ENCODE measurements around the gene CUX1. TPM values are rescaled to one million over a fixed set of nuclear protein-coding genes. Genes with fewer than 3 reads are reported as not detected.

Gene CUX1
- total RNA-seq, 1 experiment from 2014 or later, result 116 TPM

- ChIA-PET CTCF (interaction anchor here (0.9 to 2.2 kb wide), 2 partner anchors 10 to 261 kb away, joined by 4 to 9 read pairs; no protein-coding TSS in a partner anchor), POLR2A (no interaction called here)
- Mint-ChIP-seq H3K4me1 (ENCODE audit: low read depth, unreplicated experiment) (peaks cover 17% of the 10 kb centered on the region), H3K27ac (ENCODE audit: unreplicated experiment) (no peak overlapping the region), H3K4me3 (ENCODE audit: unreplicated experiment) (no peak overlapping the region), H3K36me3 (ENCODE audit: insufficient read depth, unreplicated experiment) (no peaks in the 10 kb centered on the region), H3K27me3 (ENCODE audit: insufficient read depth, unreplicated experiment) (no peaks in the 10 kb centered on the region), H3K9me3 (ENCODE audit: unreplicated experiment) (no peaks in the 10 kb centered on the region)
- no peak for TF ChIP-seq CTCF (IDR thresholded peaks at IDR 0.05; ENCODE audit: insufficient read depth in 1 of 2, low read depth in 1 of 2, low read length in 1 of 2, severe bottlenecking in 1 of 2, unreplicated experiment in 1 of 2)
- intact Hi-C loops (cut with micrococcal nuclease; ENCODE audit: unreplicated experiment), result no loop called here
- Histone ChIP-seq H3K27me3 (replicated peaks; ENCODE audit: control insufficient read depth, insufficient read depth, low read length) (no peaks in the 10 kb centered on the region), H3K4me1 (no peaks in the 10 kb centered on the region), H3K4me3 (ENCODE audit: low read depth, low read length) (no peak overlapping the region), H3K9me3 (no peaks in the 10 kb centered on the region), H3K36me3 (ENCODE audit: control insufficient read depth, insufficient read depth, low read length) (no peaks in the 10 kb centered on the region)
- DNase-seq, result no peak
- no TSS peak for BruUV-seq (replicated peaks)
Measured at GRCh38 chr7:101804088-101804963, 13.1 kb upstream of the CUX1 start.

GRCh38 chr7:101804967-101805366, 12.5 kb upstream of the CUX1 start:
- Histone ChIP-seq H3K4me3 (ENCODE audit: low read depth, low read length) (no peak overlapping the region), H3K4me1 (no peaks in the 10 kb centered on the region), H3K36me3 (ENCODE audit: control insufficient read depth, insufficient read depth, low read length) (no peaks in the 10 kb centered on the region), H3K27me3 (replicated peaks; ENCODE audit: control insufficient read depth, insufficient read depth, low read length) (no peaks in the 10 kb centered on the region), H3K9me3 (no peaks in the 10 kb centered on the region)
- H3K27me3 Mint-ChIP-seq (ENCODE audit: insufficient read depth, unreplicated experiment), result no peaks in the 10 kb centered on the region
- peak; percentile 51 to 59 for TF ChIP-seq CTCF (IDR thresholded peaks at IDR 0.05; ENCODE audit: insufficient read depth in 1 of 2, low read depth in 1 of 2, low read length in 1 of 2, severe bottlenecking in 1 of 2, unreplicated experiment in 1 of 2)
- no peak overlapping the region for H3K27ac Mint-ChIP-seq (ENCODE audit: unreplicated experiment)
- intact Hi-C loops (cut with micrococcal nuclease; ENCODE audit: unreplicated experiment), result no loop called here
- H3K36me3 Mint-ChIP-seq (ENCODE audit: insufficient read depth, unreplicated experiment), result no peaks in the 10 kb centered on the region
- ChIA-PET POLR2A (no interaction called here), CTCF (interaction anchor here (0.9 to 2.2 kb wide), 3 partner anchors 9 to 262 kb away, joined by 3 to 9 read pairs (median 4); no protein-coding TSS in a partner anchor)
- DNase-seq, result peak; percentile 73
- no peaks in the 10 kb centered on the region for H3K9me3 Mint-ChIP-seq (ENCODE audit: unreplicated experiment)
- H3K4me1 Mint-ChIP-seq (ENCODE audit: low read depth, unreplicated experiment), result peaks cover 17% of the 10 kb centered on the region
- BruUV-seq (replicated peaks), result no TSS peak
- H3K4me3 Mint-ChIP-seq (ENCODE audit: unreplicated experiment), result no peak overlapping the region

GRCh38 chr7:101812595-101812994, 4.8 kb upstream of the CUX1 start:
- peaks cover 4% of the 10 kb centered on the region; the same call in 1 of the 2 replicates for H3K4me1 ChIP-seq
- no peak overlapping the region for H3K4me3 ChIP-seq (ENCODE audit: low read depth, low read length)
- Mint-ChIP-seq H3K9me3 (ENCODE audit: unreplicated experiment) (no peaks in the 10 kb centered on the region), H3K4me1 (ENCODE audit: low read depth, unreplicated experiment) (no peaks in the 10 kb centered on the region), H3K4me3 (ENCODE audit: unreplicated experiment) (peak overlapping the region; percentile 19), H3K36me3 (ENCODE audit: insufficient read depth, unreplicated experiment) (peaks cover 12% of the 10 kb centered on the region), H3K27me3 (ENCODE audit: insufficient read depth, unreplicated experiment) (no peaks in the 10 kb centered on the region), H3K27ac (ENCODE audit: unreplicated experiment) (no peak overlapping the region)
- BruUV-seq (replicated peaks), result no TSS peak
- DNase-seq, result no peak
- POLR2A ChIA-PET, result no interaction called here
- no peaks in the 10 kb centered on the region for H3K9me3 ChIP-seq
- TF ChIP-seq CTCF (IDR thresholded peaks at IDR 0.05; ENCODE audit: insufficient read depth in 1 of 2, low read depth in 1 of 2, low read length in 1 of 2, severe bottlenecking in 1 of 2, unreplicated experiment in 1 of 2), result peak in 1 of 2 experiments; percentile 10
- no peaks in the 10 kb centered on the region for H3K36me3 ChIP-seq (ENCODE audit: control insufficient read depth, insufficient read depth, low read length)
- CTCF ChIA-PET, result interaction anchor here (0.6 kb wide), 1 partner anchor 15 kb away, joined by 10 read pairs; no protein-coding TSS in a partner anchor
- intact Hi-C loops (cut with micrococcal nuclease; ENCODE audit: unreplicated experiment), result no loop called here
- H3K27me3 ChIP-seq (replicated peaks; ENCODE audit: control insufficient read depth, insufficient read depth, low read length), result no peaks in the 10 kb centered on the region

Measured in Caco-2 (cell line).